Astrocyte of the hippocampus (primary cell): ENCODE measurements around the gene PROCA1.
"Not testable (repeated sequence)": the region's sequence is repeated elsewhere in the genome, so short reads cannot be mapped to it uniquely, and the experiment has no call there.

ENCODE experiments used
- DNase-seq: peaks from one replicate; pipeline ENCODE4 v3.0.0; 2011; ENCODE audit warnings: low read depth, low spot score

PROCA1 gene

DNA sequence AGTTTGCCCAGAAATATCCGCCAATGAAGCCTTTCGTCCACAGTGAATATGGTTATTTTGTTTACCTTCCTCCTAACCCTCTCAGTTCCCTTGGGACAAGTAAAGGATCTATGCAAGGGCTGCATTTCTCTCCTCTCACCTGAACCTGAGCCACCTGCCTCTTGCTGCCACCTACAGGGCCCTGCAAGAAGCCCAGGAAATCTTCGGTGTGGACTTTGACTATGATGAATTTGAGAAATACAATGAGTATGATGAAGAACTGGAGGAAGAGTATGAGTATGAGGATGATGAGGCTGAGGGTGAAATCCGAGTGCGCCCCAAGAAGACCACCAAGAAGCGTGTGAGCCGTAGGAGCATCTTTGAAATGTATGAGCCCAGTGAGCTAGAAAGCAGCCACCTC, 35.7 kb downstream of the PROCA1 start:
- DNase-seq, result no peak

GRCh38 chr17:28675490-28675889, 36.2 kb downstream of the PROCA1 start:
- no peak for DNase-seq

GRCh38 chr17:28669918-28670317, 41.8 kb downstream of the PROCA1 start:
- no peak for DNase-seq

GRCh38 chr17:28667870-28668269, 43.8 kb downstream of the PROCA1 start:
- DNase-seq, result no peak

DNA sequence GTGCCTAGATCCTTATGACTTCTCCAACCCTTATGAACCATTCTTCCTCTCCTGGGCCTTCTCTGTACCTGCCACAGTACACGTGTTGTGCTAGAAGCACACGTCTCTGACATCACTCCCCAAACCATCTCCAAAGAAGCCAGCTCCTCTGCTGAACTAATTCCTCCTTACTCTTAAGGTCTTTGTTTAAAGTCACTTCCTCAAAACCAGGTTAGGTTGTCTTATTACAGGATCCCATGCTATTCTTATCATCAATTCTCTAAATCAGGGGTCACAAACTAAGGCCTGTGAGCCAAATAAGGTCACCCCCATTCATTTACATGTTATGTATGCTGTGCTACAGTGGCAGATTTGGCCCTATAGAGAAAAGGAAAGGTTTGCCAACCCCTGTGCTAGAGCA, 45.7 kb downstream of the PROCA1 start:
- DNase-seq, result no peak

DNA sequence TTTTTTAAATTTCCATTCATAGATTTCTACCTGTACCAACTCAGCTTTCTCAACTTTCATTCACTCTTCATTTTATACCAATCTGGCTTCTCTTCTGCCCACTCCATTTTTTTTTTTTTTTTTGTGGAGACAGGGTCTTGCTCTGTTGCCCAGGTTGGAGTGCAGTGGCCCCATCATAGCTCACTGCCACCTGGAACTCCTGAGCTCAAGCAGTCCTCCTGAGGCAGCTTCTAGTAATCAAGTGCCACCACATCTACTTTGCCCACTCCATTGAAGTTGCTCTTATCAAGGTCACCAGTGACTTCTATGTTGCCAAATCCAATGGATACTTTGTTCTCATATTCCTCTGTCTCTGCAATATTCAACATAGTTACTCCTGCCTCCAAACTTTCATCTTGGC, 48.0 kb downstream of the PROCA1 start:
- no peak for DNase-seq

- DNase-seq, result no peak
Observed at GRCh38 chr17:28662527-28662829, 49.2 kb downstream of the PROCA1 start.

- peak; percentile 95 for DNase-seq
Observed at GRCh38 chr17:28661635-28662526, 49.8 kb downstream of the PROCA1 start, which contains the start of the genes SDF2 and SUPT6H. TSS of gene SDF2 (minus strand) at chr17:28661906. CDS start at chr17:28661876, 30 bp downstream. TSS of gene SUPT6H (plus strand) at chr17:28662205. CDS start at chr17:28673402, 11,197 bp downstream.

GRCh38 chr17:28659497-28659881, 52.2 kb downstream of the PROCA1 start:
- DNase-seq, result not testable (repeated sequence)

- DNase-seq, result not testable (repeated sequence)
Observed at GRCh38 chr17:28658766-28659496, 52.8 kb downstream of the PROCA1 start.

DNA sequence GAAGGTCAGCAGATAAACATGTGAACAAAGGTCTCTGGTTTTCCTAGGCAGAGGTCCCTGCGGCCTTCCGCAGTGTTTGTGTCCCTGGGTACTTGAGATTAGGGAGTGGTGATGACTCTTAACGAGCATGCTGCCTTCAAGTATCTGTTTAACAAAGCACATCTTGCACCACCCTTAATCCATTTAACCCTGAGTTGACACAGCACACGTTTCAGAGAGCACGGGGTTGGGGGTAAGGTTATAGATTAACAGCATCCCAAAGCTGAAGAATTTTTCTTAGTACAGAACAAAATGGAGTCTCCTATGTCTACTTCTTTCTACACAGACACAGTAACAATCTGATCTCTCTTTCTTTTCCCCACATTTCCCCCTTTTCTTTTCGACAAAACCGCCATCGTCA, 53.3 kb downstream of the PROCA1 start:
- DNase-seq, result not testable (repeated sequence)

- no peak for DNase-seq
Observed at GRCh38 chr17:28657756-28658155, 53.9 kb downstream of the PROCA1 start.

DNA sequence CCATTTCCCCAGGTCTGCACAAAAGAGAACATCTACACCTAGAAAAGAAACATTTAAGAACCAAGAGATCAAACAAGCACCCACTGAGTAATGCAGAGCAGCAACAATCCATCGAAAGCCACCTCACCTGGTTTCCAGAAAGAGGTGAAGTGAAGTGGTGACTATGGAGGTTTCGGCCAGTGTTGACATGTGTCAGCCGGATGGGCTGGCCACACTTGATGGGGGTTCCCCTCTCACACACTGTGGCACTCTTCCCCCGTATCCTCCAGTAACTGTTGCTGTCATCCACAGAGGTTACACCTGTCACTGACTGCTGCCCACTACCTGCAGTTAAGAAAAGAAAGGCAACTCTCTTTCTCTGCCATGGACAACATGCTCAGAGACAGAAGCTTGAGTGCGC, 56.5 kb downstream of the PROCA1 start:
- no peak for DNase-seq
